ENCODE measurements around the gene TNFRSF12A. TPM values are rescaled to one million over a fixed set of nuclear protein-coding genes. Genes with fewer than 3 reads are reported as not detected.

Gene TNFRSF12A
- total and polyA plus RNA-seq, 9 of the 15 experiments (the other 6 are each of a cell fraction or from before 2014, with no cell fraction given), result 0.41 to 61.8 (median 26.5) TPM

DNA sequence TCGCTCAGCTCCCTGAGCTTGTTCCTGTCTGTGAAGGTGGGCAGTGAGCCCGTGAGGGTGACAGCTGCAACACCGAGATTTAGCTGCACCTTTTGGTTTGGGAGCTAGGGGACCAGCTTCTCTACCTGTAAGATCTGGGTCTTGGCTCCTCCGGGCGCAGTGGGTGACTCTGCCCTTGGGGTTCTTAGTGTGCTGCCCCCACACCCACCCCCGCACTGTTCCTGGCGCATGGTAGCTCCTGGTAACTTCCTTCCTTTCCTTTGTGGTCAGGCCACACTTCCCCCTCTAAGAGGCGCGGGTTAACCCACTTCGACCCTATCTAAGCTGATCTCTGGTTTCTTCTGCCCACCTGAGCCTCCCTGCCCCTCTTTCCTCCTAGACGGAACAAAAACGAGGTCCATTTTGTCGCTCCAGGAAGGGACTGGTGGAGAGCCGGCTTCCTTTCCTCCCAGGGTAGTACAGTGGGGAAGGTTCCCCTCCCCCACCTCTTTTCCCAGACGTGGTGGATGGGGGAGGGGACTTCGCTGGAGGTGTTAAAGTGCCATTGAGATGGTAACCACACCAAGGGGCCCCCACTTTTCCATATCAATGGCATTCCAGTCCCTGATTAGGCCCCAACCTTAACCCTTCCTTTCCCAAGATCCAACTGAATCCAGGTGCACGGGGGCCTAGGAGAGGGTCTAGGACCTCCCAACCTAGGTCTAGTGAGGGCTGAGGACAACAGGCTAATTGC is 12.0 kb upstream of the TNFRSF12A start (continued):
- TF ChIP-seq, protein P1, sequence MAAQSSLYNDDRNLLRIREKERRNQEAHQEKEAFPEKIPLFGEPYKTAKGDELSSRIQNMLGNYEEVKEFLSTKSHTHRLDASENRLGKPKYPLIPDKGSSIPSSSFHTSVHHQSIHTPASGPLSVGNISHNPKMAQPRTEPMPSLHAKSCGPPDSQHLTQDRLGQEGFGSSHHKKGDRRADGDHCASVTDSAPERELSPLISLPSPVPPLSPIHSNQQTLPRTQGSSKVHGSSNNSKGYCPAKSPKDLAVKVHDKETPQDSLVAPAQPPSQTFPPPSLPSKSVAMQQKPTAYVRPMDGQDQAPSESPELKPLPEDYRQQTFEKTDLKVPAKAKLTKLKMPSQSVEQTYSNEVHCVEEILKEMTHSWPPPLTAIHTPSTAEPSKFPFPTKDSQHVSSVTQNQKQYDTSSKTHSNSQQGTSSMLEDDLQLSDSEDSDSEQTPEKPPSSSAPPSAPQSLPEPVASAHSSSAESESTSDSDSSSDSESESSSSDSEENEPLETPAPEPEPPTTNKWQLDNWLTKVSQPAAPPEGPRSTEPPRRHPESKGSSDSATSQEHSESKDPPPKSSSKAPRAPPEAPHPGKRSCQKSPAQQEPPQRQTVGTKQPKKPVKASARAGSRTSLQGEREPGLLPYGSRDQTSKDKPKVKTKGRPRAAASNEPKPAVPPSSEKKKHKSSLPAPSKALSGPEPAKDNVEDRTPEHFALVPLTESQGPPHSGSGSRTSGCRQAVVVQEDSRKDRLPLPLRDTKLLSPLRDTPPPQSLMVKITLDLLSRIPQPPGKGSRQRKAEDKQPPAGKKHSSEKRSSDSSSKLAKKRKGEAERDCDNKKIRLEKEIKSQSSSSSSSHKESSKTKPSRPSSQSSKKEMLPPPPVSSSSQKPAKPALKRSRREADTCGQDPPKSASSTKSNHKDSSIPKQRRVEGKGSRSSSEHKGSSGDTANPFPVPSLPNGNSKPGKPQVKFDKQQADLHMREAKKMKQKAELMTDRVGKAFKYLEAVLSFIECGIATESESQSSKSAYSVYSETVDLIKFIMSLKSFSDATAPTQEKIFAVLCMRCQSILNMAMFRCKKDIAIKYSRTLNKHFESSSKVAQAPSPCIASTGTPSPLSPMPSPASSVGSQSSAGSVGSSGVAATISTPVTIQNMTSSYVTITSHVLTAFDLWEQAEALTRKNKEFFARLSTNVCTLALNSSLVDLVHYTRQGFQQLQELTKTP (IDR thresholded peaks at IDR 0.05; ENCODE audit: low read depth in 1 of 2, partially characterized antibody in 2 of 2), result peak in 1 of 2 experiments; percentile 48
- TF ChIP-seq NFIC (IDR thresholded peaks at IDR 0.05) (peak; percentile 11; the same call in 1 of the 2 replicates), ZNF347 (CRISPR knock-in tag; IDR thresholded peaks at IDR 0.05; ENCODE audit: low read depth) (no peak), ZNF707 (CRISPR knock-in tag; conservative IDR thresholded peaks at IDR 0.05) (no peak), HDAC8 (tag; IDR thresholded peaks at IDR 0.05) (no peak), ZNF197 (CRISPR knock-in tag; IDR thresholded peaks at IDR 0.05; ENCODE audit: low read depth) (peak; percentile 79; the same call in 1 of the 2 replicates), SMARCA4 (IDR thresholded peaks at IDR 0.05) (peak; percentile 75), SMAD1 (IDR thresholded peaks at IDR 0.05; ENCODE audit: low read depth, low read length, partially characterized antibody) (no peak), ARID1B (IDR thresholded peaks at IDR 0.05) (peak; percentile 63), CXXC5 (CRISPR knock-in tag; IDR thresholded peaks at IDR 0.05) (peak; percentile 60; the same call in 1 of the 2 replicates), SIN3A (IDR thresholded peaks at IDR 0.05; ENCODE audit: borderline replicate concordance in 2 of 2, control insufficient read depth in 1 of 2, low read depth in 2 of 2, low read length in 2 of 2) (peak in 1 of 2 experiments; percentile 41; a peak in 1 of 4 replicates), FOXK2 (conservative IDR thresholded peaks at IDR 0.05 in 1 of 2, IDR thresholded peaks at IDR 0.05 in 1 of 2; ENCODE audit: low read depth in 2 of 2) (no peak), ZFX (CRISPR knock-in tag; IDR thresholded peaks at IDR 0.05) (no peak)
- TF ChIP-seq, protein P2, sequence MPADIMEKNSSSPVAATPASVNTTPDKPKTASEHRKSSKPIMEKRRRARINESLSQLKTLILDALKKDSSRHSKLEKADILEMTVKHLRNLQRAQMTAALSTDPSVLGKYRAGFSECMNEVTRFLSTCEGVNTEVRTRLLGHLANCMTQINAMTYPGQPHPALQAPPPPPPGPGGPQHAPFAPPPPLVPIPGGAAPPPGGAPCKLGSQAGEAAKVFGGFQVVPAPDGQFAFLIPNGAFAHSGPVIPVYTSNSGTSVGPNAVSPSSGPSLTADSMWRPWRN (IDR thresholded peaks at IDR 0.05; ENCODE audit: low read depth), result peak; percentile 34; the same call in 1 of the 2 replicates
- TF ChIP-seq, protein P3, sequence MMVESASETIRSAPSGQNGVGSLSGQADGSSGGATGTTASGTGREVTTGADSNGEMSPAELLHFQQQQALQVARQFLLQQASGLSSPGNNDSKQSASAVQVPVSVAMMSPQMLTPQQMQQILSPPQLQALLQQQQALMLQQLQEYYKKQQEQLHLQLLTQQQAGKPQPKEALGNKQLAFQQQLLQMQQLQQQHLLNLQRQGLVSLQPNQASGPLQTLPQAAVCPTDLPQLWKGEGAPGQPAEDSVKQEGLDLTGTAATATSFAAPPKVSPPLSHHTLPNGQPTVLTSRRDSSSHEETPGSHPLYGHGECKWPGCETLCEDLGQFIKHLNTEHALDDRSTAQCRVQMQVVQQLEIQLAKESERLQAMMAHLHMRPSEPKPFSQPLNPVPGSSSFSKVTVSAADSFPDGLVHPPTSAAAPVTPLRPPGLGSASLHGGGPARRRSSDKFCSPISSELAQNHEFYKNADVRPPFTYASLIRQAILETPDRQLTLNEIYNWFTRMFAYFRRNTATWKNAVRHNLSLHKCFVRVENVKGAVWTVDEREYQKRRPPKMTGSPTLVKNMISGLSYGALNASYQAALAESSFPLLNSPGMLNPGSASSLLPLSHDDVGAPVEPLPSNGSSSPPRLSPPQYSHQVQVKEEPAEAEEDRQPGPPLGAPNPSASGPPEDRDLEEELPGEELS (CRISPR knock-in tag; IDR thresholded peaks at IDR 0.05; ENCODE audit: borderline replicate concordance), result no peak
- TF ChIP-seq, protein P4, sequence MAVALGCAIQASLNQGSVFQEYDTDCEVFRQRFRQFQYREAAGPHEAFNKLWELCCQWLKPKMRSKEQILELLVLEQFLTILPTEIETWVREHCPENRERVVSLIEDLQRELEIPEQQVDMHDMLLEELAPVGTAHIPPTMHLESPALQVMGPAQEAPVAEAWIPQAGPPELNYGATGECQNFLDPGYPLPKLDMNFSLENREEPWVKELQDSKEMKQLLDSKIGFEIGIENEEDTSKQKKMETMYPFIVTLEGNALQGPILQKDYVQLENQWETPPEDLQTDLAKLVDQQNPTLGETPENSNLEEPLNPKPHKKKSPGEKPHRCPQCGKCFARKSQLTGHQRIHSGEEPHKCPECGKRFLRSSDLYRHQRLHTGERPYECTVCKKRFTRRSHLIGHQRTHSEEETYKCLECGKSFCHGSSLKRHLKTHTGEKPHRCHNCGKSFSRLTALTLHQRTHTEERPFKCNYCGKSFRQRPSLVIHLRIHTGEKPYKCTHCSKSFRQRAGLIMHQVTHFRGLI (CRISPR knock-in tag; IDR thresholded peaks at IDR 0.05), result no peak
- TF ChIP-seq, protein P5, sequence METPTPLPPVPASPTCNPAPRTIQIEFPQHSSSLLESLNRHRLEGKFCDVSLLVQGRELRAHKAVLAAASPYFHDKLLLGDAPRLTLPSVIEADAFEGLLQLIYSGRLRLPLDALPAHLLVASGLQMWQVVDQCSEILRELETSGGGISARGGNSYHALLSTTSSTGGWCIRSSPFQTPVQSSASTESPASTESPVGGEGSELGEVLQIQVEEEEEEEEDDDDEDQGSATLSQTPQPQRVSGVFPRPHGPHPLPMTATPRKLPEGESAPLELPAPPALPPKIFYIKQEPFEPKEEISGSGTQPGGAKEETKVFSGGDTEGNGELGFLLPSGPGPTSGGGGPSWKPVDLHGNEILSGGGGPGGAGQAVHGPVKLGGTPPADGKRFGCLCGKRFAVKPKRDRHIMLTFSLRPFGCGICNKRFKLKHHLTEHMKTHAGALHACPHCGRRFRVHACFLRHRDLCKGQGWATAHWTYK (CRISPR knock-in tag; IDR thresholded peaks at IDR 0.05), result peak; percentile 22; the same call in 1 of the 2 replicates

All from K562 (cell line).